RWPE1 (cell line): ENCODE data around the gene ARMC3.

Experiments
- CTCF ChIA-PET: fragments of 350-600 bp; sonication (Branson Sonifier 250); formaldehyde crosslinking; extraction: SDS; loops from one replicate; lab custom pipeline; 2021; lab: Yijun Ruan, JAX
- POLR2A ChIA-PET: fragments of 400-600 bp; formaldehyde crosslinking; extraction: SDS; loops from one replicate; lab custom pipeline; 2020; ENCODE audit warnings: antibody characterized with exemption; ENCODE audit not compliant: low non-redundant PET; lab: Yijun Ruan, JAX
- DNase-seq: peaks from one replicate; pipeline ENCODE4 v3.0.0; 2012; ENCODE audit warnings: low spot score
- H3K27ac ChIP-seq: fragments of 450-650 bp; 2 replicates; pipeline ENCODE4 v1.5.1; 2017
- TF ChIP-seq, protein P1 (sequence below): fragments of 450-650 bp; conservative IDR thresholded peaks from 2 replicates; pipeline ENCODE4 v1.5.1; 2017; ENCODE audit warnings: low read depth, mild to moderate bottlenecking

The ARMC3 gene

DNA sequence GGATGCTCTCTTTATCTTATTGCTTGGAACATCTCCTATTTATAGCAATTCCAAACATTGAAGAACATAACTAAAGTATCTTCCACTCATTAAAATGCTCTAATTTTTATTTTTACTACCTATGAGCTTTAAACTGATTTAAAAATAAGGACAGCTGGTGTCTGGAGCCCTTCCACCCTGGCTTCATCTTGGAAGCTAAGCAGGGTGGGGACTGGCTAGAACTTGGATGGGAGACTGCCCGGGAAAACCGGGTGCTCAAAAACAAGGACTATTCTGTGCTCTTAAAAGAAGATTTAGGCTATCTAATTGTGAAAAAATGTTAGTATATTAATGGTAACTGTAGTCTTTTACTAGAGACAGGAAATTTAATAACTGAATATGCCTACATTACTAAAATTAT is 69.2 kb downstream of the ARMC3 start:
- DNase-seq, result no peak
- CTCF ChIA-PET, result interaction anchor here (0.8 kb wide), 1 partner anchor 1076 kb away, joined by 3 read pairs; no protein-coding TSS in a partner anchor

DNA sequence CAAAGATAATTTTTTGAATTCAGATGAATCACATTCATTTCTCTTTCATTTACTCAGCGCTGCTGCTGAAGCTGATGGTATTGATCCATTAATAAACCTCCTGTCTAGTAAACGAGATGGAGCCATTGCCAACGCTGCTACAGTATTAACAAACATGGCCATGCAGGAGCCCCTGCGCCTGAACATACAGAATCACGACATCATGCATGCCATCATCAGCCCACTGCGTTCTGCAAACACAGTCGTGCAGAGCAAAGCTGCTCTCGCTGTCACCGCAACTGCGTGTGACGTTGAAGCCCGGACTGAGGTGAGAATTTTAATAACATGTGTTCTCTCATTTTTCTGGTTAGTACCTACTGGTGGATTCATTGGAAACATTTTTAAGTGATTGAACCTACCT is 70.2 kb downstream of the ARMC3 start:
- DNase-seq, result no peak
- POLR2A ChIA-PET, result no interaction called here
- CTCF ChIA-PET, result interaction anchor here (0.6 kb wide), 1 partner anchor 10 kb away, joined by 3 read pairs; no protein-coding TSS in a partner anchor
- H3K27ac ChIP-seq, result no peak overlapping the region
- TF ChIP-seq, protein P1, sequence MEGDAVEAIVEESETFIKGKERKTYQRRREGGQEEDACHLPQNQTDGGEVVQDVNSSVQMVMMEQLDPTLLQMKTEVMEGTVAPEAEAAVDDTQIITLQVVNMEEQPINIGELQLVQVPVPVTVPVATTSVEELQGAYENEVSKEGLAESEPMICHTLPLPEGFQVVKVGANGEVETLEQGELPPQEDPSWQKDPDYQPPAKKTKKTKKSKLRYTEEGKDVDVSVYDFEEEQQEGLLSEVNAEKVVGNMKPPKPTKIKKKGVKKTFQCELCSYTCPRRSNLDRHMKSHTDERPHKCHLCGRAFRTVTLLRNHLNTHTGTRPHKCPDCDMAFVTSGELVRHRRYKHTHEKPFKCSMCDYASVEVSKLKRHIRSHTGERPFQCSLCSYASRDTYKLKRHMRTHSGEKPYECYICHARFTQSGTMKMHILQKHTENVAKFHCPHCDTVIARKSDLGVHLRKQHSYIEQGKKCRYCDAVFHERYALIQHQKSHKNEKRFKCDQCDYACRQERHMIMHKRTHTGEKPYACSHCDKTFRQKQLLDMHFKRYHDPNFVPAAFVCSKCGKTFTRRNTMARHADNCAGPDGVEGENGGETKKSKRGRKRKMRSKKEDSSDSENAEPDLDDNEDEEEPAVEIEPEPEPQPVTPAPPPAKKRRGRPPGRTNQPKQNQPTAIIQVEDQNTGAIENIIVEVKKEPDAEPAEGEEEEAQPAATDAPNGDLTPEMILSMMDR, result no peak

More for the DNA sequence above, 69.2 kb downstream of the ARMC3 start:
- TF ChIP-seq, protein P1, result no peak
- POLR2A ChIA-PET, result no interaction called here
- no peak overlapping the region for H3K27ac ChIP-seq

DNA sequence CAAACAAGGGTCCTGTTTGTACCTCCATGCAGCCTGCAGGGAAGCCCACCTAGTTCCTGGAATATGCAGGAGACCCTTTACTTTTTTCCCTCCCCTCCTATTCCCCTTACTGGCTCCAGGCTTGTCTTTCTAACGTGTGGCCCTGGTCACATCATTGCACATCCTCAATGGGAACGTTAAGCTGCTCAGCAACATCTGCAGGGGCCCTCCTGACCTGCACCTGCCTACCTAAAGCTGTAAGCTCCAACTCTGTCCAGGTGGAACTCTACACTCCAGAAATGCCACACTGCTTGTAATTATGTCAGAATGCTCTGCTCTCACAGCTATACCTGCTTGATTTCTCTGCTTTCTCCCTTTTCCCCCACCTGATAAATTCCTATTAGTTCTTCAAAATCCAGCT is 72.1 kb downstream of the ARMC3 start:
- POLR2A ChIA-PET, result no interaction called here
- TF ChIP-seq, protein P1, result no peak
- no peak overlapping the region for H3K27ac ChIP-seq
- no peak for DNase-seq
- CTCF ChIA-PET, result interaction anchor here (0.7 kb wide), 1 partner anchor 12 kb away, joined by 3 read pairs; no protein-coding TSS in a partner anchor

DNA sequence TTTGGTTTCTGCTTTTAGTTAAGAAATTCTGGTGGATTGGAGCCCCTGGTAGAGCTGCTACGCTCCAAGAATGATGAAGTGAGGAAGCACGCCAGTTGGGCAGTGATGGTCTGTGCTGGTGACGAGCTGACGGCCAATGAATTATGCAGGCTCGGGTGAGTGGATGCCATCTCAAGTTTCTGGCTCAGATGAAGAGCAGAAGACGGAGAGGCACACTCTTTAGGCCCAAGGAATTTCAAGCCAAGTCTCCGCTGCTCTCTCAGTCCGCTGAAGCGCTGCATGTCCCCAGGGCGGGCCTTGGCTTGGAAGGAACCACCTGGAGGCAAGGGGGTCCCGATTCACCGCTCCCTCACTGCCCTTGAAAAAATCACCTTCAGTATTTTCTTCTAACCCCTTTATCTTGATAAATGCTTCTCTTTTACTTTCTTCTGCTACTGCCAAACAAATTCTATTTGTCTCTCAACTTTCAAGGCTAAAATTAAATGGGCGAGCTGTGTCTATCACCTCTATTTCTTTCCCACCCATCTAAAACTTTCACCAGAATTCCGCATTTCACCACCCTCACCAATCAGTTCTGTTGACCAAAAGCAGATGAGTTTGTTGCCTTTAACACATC is 74.2 kb downstream of the ARMC3 start:
- H3K27ac ChIP-seq, result no peak overlapping the region
- POLR2A ChIA-PET, result no interaction called here
- DNase-seq, result no peak
- CTCF ChIA-PET, result no interaction called here
- TF ChIP-seq, protein P1, result no peak

DNA sequence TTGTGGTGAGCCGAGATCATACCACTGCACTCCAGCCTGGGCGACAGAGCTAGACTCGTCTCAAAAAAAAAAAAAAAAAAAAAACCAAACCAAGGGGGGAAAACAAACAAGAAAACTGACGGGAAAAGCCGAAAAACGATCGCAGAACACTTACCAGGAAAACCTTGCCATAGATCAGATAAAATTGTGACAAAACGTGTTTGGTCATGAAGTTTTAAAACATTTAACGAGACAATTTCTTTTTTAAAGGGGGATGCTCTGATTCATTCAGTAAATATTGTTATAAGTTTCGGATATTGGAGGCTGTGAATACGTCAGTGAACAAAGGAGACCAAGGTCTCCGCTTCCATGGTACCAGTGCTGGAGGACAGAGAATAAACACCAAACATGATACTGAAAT is 77.3 kb downstream of the ARMC3 start:
- CTCF ChIA-PET, result interaction anchor here (0.6 kb wide), 1 partner anchor 25 kb away, joined by 4 read pairs; no protein-coding TSS in a partner anchor
- POLR2A ChIA-PET, result no interaction called here

DNA sequence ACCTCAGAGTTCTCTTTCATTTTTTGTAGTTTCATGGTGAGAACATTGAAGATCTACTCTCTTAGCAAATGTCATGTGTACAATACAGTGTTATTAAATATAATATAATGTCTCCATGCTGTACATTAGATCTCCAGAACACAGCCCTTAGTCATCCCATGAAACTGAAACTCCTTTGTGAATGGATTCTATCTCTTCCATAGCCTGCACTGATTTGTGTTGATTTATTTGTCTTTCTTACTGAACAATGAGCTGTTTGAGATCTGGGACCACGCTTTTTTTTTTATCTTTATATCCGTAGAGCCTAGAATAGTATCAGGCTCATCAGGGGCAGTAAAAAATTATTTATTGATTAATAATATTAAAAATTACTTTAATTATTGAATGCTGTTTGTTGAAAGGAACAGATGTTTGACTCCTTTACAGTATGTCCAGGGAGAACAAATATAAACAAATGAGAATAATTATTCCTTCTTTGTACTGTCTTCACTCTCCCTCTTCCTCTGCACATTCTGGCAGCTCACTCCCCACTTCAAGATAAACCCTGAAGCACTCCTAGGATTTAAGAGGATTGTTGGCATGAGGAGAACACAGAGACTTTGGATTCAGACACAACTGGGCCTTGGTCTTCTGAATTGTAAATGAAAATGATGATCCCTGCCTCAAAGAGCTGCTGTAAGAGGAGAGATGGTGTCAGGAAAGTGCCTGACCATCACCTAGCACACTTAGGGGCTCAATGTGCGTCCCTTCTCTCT is 85.9 kb downstream of the ARMC3 start:
- CTCF ChIA-PET, result no interaction called here
- POLR2A ChIA-PET, result no interaction called here

More for the DNA sequence above, 77.3 kb downstream of the ARMC3 start:
- no peak for DNase-seq
- TF ChIP-seq, protein P1, result no peak
- H3K27ac ChIP-seq, result no peak overlapping the region

More for the DNA sequence above, 85.9 kb downstream of the ARMC3 start:
- TF ChIP-seq, protein P1, result no peak
- no peak for DNase-seq
- H3K27ac ChIP-seq, result no peak overlapping the region
